ENCODE data around the gene NRAS.

NRAS gene

DNA sequence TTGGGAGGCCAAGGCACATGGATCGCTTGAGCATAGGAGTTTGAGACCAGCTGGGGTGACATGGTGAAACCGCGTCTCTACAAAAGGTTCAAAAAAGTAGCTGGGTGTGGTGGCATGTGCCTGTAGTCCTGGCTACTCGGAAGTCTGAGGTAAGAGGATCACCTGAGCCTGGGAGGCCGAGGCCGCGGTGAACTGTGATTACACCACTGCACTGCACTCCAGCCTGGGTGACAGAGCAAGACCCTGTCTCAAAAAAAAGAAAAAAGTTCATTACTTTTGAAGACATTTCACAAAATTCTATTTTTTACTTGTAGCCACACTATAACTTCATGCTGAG is 44.7 kb downstream of the NRAS start:
- no peak for DNase-seq

DNA sequence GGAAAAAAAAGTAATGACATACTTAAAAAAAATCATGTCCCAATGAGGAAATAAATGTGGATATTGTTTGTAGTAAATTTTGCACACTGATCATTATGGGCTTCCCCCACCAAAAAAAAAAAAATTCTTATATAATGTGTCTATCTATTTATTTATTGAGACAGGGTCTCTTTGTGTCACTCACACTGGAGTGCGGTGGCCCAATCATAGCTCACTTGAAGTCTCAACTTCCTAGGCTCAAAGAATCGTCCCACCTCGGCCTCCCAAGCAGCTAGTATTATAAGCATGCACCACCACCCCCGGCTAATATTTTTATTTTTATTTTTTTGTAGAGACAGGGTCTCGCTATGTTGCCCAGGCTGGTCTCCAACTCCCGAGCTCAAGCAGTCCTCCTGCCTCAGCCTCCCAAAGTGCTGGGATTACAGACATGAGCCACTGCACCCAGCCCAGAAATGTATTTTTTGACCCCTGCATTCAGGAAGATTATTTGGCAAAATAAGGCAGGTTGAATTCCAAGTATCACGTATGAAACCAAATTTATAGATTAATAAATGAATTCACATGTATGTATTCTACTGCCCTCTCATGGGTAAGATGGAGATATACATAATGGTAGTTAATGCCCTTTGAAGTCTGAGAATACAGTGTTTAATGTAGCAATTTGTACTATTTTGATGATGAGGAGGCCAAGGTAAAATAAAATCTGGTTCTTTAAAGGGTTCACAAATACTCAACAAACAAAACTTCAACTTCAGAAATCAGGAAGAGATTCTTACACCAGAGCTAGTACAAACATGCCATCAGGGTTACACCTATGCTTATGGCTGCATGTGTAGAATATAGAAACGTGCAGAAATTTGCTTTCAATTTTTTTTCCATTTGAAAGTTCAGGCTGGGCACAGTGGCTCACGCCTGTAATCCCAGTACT is 45.3 kb downstream of the NRAS start:
- DNase-seq = no peak

DNA sequence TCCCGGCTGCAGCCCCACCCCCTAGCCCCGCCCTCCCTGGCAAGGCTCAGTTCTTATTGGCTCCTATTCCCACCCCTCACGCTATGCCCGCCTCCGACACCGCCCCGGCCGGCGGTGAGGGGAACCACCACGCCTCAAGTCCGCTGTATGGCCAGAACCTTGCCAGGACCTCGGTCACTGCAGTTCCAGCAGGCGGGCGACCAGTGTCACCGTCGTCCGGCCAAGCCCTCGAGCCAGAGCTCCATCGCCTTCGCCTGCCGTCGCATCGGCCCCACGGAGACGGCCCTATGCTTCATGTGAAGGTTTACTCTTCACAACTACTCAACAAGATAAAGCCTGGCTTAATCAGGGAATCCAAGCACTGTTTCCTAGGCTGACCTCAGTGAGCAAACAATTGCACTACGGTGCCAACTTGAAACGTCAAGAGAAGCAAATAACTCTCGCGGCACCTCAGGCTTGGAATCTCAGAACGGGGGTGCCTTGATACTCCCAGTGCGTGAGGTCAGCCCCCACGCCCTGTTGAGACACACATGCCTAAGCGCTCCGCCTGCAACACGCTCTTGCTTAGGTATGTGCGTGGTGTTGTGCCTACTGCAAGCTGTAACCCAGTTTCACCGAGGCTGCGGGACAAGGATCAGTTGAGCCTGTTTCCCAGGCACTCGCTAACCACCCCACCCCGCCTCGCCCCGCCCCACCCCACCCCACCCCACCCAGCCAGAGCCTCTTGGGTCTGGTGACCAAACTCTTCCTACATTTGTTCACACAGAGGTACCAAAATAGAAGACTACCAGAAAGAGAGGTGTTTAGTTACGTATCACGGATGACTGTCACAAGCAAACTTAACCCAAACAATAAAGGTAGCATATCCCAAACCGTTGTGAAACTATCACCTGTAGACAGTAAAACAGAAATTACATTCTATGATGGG is 46.2 kb downstream of the NRAS start:
- peak; percentile 11 for DNase-seq

DNA sequence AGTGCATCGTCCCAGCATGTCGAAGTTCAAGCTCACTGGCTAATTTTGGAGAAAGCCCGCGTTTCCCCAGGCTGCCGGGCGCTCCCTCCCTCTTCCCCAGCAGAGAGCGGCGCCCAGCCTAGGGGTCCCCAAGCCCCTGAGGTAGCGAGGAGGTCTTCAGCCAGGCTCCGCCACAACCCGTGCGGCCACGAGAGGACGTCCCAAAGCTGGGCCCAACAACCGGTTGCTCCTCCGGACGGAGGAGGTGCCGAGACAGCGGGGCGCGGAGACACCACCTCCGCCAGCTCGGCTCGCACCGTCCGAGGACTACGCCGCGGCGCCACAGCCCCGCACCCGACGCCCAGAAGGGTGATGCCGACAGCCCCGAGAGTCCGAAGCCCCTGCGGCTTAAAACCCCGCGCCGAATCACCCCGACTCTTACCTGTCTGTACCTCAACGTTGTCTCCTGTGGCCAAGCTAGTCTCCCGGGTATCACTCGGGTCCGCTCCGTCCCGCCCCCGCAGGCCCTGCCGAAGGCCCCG is 46.9 kb downstream of the NRAS start, which contains the start of gene DENND2C:
DENND2C (minus strand) TSS at position 488 of the 521 bp plus-strand sequence. CDS start 44,065 bp downstream, outside the sequence.
- DNase-seq = no peak

DNA sequence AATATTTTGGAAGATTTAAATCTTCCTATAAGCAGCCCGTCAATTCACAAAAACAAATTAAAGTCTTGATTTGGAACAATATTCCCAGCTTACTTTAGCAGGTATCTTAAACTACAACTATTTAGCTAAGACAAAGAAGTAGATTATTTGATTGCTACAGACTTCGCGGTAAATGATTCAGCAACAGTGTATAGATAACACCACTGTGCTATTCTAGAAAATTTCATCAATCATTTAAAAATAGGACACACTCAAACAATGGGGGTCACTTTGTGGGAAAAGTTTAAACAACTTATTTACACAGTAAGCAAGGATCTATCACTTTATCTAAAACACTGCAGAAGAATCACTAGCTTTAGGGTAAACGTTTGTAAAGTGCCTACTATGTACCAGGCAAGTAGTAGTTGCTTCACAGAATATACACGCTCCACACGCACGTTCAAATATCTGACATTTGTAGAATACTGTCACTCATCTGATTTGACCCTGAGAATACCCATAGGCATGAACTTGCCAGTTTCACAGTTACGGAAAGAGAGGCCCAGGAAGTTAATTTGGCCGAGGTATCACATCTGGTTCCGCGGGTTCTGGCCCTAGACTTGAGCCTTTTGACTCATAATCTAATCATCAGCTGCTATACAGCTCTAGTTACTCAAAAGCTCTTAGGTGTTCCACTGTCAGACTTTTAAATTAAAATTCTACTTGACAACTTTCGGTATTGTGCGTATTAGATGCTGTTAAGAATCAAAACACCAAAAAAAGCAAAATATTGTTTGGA is 47.6 kb downstream of the NRAS start:
- no peak for DNase-seq

DNA sequence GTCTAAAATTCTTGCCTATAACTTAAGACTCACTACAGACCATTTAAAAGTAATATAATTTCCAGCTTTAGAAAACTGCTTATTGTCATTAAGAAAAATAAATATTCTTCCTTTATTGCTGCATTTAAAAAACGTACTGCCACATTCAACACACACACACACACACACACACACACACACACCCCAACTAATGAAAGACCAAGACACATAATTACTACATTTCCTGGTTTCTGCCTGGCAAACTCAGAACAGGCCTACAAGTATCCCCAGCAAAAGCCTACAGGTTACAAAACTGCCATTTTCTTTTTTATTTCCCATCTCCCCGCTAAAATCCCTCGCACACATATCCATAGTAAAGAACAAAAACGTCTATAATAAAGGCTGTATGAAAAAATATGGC is 48.2 kb downstream of the NRAS start:
- no peak for DNase-seq

DNA sequence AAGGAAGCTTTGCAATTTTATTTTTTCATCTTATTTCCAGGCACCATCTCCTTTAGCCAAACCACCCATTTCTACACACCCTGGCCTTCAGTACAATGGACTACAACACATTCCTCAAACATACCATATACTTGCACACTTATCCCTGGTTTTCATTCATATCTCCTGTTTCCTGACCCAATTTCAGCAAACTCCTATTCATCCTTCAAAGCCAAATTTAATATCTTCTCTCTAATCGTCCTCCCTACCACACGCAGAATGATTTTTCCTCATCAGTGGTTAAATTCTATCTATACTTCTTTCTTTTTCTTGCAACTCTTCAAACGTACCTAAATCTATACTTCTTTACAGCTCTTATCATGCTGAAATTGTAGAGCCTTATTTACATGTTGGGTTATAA is 49.6 kb downstream of the NRAS start:
- DNase-seq = no peak

DNA sequence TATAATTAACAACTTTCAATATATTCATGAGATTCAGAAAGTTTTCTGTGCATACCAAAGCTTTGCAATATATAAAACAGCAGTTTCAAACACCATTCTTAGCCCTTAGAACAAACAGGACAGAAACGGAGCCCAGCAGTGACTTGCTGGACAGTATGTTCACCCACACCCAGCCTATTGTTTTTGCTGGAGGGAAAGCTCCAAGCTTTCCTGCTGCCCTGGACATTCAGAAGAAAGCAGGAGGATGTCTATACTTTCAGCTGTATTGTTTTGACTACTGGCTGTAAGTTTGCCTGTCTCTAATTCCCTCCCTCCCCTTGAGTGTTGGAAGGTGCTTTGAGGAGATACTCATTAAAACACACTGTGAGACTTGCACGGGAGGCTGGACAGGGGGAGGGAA is 56.3 kb downstream of the NRAS start:
- DNase-seq = no peak
